ENCODE results near the gene PHKA2.

PHKA2 gene

GRCh38 chrX:18889346-18890048 is 94.4 kb downstream of the PHKA2 start:
- DNase-seq (ENCODE audit: low spot score), result no peak

DNA sequence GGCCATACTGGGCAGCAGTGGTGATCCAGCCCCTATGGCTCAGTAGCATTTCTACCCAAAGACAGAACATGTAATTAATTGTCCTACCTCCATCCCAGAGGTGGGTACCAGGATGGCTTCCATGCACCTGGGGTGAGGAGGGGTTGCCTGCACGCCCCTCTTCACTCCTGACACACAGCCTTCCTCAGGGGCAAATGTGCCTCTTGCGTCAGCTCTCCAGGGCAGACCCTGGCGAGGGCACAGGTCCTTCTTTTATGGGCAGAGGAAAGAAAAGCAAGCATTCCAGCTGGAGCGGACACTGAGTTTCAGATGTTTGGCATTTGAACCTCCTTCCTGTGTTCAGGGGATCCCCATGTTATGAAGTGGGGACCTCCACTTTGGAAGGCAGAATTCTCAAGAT is 95.6 kb downstream of the PHKA2 start:
- no peak for DNase-seq (ENCODE audit: low spot score)

DNA sequence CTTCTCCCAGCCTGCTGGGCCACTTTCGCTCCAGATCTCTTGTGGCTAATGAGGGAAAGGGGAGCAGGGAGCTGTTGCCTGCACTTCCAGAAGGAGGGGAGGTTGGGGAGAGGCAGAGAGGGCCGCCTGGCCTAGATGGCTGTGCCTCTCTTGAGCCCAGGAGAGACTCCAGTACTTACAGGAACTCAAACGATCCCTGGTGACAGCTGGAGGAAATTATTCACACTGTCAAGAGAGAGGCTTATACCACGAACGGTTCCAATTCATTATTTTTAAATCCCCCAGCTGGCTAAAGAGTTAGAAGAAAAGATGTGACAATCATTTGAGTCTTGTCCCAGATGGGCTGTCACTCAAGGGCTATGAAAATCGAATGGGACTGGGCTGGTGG is 96.1 kb downstream of the PHKA2 start:
- DNase-seq (ENCODE audit: low spot score), result no peak

GRCh38 chrX:18887177-18887824 is 96.6 kb downstream of the PHKA2 start:
- no peak for DNase-seq (ENCODE audit: low spot score)

DNA sequence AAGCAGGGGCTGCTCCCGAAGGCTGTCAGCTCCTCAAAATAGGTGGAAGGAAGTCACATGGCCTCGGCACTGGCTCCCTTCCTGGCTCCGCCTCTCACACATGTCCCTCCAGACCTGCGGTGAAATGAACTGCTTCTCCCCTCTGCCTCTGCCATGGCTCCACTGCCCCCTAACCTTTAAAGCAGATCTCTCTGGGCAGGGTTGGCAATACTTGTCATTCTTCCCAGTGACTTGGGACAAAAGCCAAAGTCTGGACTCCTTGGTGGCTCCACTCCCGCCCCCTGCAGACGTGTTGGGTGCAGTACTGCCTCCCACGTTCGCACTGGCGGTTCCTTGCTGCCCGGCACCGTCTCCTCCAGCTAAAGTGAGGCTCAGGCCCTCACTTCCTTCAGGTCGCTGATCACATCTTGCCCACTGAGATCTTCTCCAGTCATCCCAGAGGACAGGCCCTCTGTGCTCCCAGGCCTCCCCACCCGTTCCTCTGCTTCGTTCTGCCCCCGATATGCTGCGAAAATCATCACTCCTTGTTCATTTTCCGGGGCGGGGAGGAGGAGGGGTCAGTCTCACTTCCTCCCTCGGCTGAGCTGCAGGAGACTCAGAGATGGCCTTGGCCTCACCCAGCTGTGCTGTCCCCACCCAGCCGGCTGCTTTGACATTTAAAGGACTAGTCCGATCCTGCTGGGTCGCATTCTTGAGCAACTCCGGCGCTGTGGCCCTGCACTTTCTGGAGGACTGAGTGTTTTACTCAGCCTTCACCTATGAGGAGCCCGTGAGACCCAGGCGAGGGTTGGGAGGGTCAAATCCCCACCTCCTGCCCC is 97.4 kb downstream of the PHKA2 start:
- DNase-seq (ENCODE audit: low spot score), result peak; percentile 69

DNA sequence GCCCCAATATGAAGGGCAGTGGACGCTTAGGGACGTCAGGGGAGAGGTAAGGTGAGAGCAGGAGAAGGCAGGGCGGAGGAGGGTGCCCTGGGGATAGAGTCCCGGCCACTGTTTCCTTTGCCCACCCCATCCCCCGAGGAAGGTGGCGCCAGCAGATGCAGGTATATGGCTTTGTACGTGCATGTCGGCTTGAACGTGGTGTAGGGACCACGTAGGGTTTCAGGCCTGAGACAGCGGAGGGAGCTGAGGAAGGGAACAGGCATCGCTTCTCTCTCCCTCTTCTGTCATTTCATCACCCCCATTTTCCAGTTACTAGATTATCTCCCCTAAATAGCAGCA is 97.9 kb downstream of the PHKA2 start:
- DNase-seq (ENCODE audit: low spot score), result no peak

- no peak for DNase-seq (ENCODE audit: low spot score)
Observed at GRCh38 chrX:18885328-18886004, 98.4 kb downstream of the PHKA2 start.

GRCh38 chrX:18884916-18885315 is 99.0 kb downstream of the PHKA2 start:
- no peak for DNase-seq (ENCODE audit: low spot score)

- DNase-seq (ENCODE audit: low spot score), result no peak
Observed at GRCh38 chrX:18883961-18884765, 99.8 kb downstream of the PHKA2 start.

DNA sequence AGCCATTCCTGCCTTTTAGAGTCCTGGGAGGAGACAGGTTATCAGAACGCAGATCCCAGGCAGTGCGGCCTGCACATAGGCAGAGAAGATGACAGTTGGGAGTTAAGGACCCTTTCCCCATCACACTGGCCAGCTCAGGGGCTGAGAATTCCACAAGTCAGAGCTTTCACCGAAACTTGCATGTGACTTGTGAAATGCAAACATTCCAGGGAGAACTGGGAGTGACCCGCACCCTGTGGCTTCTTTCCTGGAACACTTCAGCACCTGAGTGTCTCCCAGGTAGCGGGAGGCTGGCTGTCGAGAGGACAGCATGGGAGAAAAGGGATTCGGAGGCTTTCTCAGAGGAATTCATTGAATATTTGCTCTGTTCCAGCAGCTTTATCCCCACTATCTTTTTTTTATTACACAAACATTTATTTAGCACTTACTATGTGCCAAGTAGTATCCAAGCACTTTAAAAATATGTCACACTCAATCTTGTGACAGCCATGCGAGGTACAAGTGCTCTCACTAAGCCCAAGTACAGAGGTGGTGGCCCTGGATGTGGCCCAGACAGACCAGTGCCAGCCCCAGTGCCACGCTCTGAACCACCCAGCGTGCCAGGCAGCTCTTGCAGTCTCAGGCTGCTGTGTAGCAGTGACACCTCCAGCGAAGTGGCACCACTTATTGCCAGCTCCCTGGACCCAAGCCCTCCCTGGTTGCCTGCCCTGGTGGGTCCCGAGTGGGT is 100.5 kb downstream of the PHKA2 start:
- DNase-seq (ENCODE audit: low spot score), result no peak

- no peak for DNase-seq (ENCODE audit: low spot score)
Observed at GRCh38 chrX:18879144-18879543, 104.8 kb downstream of the PHKA2 start.

- no peak for DNase-seq (ENCODE audit: low spot score)
Observed at GRCh38 chrX:18877469-18877868, 106.4 kb downstream of the PHKA2 start.

GRCh38 chrX:18875256-18875878 is 108.5 kb downstream of the PHKA2 start:
- DNase-seq (ENCODE audit: low spot score), result no peak

GRCh38 chrX:18874560-18875255 is 109.2 kb downstream of the PHKA2 start:
- no peak for DNase-seq (ENCODE audit: low spot score)

- no peak for DNase-seq (ENCODE audit: low spot score)
Observed at GRCh38 chrX:18873836-18874235, 110.1 kb downstream of the PHKA2 start.

DNA sequence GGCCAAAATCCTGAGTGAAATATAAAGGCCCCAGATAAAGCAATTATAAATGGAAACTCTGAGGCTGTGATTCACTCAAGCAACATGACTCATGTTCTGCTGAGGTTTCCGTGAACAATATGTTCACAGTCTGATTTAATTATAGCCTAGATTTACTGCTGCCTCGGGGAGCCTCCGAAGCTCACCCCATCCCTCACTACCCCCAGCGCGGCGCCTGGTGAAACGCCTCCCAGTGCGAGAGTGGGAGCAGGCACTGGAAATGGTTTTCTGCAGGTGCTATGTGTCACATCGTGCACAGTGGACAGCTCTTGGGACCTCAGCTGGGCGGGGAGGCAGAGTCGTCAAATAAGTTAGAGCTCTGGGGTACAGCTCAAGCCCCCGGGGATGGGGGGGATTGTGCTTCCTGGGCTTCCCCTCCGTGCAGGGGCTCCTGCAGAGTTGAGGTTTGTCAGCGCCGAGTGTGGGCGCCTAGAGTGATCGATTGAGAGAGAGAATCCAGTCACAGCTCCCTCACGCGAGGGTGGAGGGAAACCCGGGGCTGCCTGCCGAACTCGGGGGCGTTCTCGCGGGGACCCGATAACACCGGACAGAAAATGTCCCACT is 110.6 kb downstream of the PHKA2 start:
- peak; percentile 71 for DNase-seq (ENCODE audit: low spot score)

DNA sequence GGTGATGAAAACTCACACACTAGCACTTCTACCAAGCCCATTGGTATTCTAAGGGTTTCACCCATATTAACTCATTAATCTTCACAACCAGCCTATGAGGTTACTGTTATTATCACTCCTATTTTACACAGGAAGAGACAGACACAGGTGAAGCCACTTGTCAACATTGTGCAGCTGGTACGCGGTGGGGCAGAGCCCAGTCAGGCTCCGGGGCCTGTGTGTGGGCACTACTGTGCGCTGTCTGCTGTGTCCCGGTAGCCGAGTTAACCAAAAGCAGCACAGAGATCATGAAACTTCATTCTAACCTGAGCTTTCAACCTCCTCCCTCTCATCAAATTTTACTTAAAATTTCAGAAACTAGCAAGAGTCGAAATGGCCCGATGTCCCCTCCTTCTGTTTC is 111.3 kb downstream of the PHKA2 start:
- DNase-seq (ENCODE audit: low spot score), result no peak

GRCh38 chrX:18871970-18872369 is 111.9 kb downstream of the PHKA2 start:
- no peak for DNase-seq (ENCODE audit: low spot score)

DNA sequence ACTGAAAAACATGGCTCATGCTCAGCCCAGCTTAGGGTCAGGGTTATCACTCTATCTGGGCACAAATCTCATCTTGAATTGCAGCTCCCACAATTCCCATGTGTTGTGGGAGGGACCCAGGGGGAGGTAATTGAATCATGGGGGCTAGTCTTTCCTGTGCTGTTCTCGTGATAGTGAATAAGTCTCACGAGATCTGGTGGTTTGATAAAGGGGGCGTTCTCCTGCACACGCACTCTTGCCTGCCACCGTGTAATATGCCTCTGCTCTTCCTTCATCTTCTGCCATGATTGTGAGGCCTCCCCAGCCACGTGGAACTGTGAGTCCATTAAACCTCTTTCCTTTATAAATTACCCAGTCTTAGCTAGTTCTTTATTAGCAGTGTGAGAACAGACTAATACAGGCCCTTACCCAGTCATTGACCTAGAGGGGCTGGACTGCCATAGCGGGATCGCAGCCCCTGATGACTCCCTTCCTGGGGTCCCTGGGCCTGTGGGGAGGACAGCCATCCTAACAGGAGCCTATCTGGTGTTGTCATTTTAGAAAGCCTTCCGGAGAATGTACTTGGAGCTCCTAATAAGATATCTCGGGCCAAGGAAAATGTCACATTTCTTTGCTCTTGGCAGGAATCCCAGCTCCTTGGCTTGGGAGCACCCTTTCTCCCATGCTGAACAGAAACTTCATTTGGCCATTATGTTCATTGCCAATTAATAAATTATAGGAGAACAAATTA is 112.6 kb downstream of the PHKA2 start:
- DNase-seq (ENCODE audit: low spot score), result no peak

Data from RKO (cell line).